NOMO-1 treated with DMSO at 0.1 percent for 48 hours (cell line): ENCODE measurements around the gene TAS2R16.
"Not testable (repeated sequence)": the region's sequence is repeated elsewhere in the genome, so short reads cannot be mapped to it uniquely, and the experiment has no call there.

Experiments used
- DNase-seq: peaks from one replicate; lab custom pipeline; 2025; ENCODE audit not compliant: unreplicated experiment; lab: John Stamatoyannopoulos, UW

The TAS2R16 gene

GRCh38 chr7:122974229-122974628, 21.3 kb downstream of the TAS2R16 start:
- DNase-seq, result no peak

GRCh38 chr7:122972056-122972455, 23.4 kb downstream of the TAS2R16 start:
- DNase-seq, result no peak

- DNase-seq, result no peak
These were observed 24.5 kb downstream of the TAS2R16 start for GRCh38 chr7:122970740-122971725.

GRCh38 chr7:122968389-122968788, 27.1 kb downstream of the TAS2R16 start:
- DNase-seq, result no peak

GRCh38 chr7:122965306-122965705, 30.2 kb downstream of the TAS2R16 start:
- no peak for DNase-seq

- DNase-seq, result not testable (repeated sequence)
These were observed 41.8 kb downstream of the TAS2R16 start for GRCh38 chr7:122953678-122954077.

GRCh38 chr7:122951006-122951405, 44.5 kb downstream of the TAS2R16 start:
- DNase-seq, result no peak

- DNase-seq, result no peak
These were observed 46.3 kb downstream of the TAS2R16 start for GRCh38 chr7:122949186-122949585.
